ENCODE results near the gene APCDD1L.

APCDD1L gene

DNA sequence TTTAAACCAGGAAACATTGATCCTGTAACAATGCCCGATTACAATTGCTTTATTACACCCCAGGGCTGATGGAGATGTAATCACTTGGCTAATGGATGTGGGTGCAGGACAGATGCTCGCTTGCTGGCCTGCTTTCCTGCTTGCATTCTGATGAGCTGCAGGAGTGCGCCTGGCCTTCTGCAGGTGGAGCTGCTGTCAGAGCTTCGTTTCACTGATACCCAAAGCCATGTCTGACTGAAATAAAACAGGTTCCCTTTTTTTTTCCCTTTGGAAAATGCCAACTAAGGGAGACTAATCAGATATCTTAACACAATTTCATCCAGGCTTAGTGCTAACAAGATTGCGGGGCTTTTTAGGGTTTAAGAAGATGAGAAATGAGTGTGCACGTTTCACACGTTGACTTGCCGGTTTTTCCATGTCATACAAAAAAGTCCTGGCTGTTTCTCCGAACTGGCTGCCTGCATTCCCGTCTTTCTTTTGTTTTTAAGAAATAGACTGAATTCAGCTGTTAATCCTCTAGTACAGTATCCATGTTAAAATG is 65.4 kb downstream of the APCDD1L start:
- DNase-seq: no peak
- TF ChIP-seq POLR2A (IDR thresholded peaks at IDR 0.05; ENCODE audit: low read length): no peak

DNA sequence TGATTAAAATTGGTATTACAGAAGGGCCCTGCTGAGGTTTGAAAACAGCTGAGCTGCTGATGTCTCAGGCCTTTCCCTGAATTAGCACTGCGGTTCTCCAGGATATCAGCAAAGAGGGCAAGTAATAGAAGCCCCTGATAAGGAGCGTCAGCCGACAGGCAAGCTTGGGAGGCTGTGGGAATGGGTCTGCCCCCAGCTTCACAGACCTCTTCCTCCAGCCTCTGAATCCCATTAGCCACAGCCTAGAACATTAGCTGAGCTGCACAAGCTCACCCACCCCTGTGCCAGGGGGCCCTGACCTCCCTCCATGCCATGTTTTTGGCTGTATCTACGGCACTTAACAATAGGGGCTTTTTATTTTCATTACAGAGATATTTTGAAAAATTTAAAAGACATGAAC is 66.2 kb downstream of the APCDD1L start:
- DNase-seq: no peak
- TF ChIP-seq POLR2A (IDR thresholded peaks at IDR 0.05; ENCODE audit: low read length) (no peak), GATA1 (IDR thresholded peaks at IDR 0.05; ENCODE audit: low read depth, low read length) (no peak)

DNA sequence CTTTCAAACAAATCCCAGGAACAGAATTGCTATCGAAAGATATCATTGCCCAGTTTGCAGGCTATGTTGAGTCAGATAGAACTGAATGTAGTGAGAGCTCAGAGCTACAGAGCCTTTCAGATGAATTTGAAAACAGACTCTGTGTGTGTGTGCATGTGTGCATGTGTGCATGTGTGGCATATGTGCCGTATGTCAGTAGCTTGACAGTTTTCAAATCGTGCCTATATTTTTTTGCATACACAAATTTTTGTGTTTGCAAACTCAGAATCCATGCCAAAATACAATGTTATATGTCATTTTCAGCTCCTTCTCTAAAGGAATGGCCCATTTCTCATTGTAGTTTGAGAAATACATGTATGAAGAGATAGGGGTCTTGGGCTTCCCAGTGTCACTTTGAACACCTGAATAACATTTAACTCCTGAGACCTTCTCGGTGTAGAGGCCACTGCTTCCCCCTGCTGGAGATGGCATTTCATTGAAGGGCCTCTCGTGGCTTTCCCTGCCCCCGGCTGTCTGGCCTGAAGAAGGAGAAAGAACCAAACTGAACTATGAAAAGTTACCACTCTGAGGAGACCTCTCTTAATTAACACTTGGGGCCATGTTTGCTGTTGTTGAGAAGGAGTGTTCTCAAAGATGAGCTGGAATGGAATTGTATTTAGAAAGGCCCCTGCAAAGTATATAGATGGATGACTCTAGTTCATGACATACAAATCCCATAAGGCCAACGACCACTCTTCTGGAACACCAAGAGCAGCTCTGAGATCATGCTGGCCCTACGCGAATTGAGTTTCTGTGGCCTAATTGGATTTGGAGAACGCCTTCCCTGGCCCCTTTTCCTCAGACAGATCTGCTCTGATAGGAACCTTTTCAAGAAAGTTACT is 67.4 kb downstream of the APCDD1L start:
- TF ChIP-seq GATA1 (IDR thresholded peaks at IDR 0.05; ENCODE audit: low read depth, low read length) (no peak), POLR2A (IDR thresholded peaks at IDR 0.05; ENCODE audit: low read length) (no peak)
- peak; percentile 48 to 73 for DNase-seq

DNA sequence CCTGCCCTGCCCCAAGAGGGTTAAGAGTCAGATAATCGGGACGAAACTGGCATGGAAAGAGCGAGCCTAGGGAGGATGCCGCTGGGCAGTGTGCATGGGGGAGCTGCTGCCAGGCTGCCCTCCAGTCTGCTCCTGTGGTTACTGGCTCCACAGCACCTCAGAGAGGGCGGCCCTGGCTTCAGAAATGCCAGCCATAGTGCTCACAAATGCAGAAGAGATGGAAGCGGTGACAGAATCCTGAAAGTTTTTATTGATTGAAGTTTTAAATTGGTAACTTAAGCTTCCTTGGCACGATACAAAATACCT is 68.3 kb downstream of the APCDD1L start:
- no peak for DNase-seq
- TF ChIP-seq POLR2A (IDR thresholded peaks at IDR 0.05; ENCODE audit: low read length) (no peak), GATA1 (IDR thresholded peaks at IDR 0.05; ENCODE audit: low read depth, low read length) (no peak)

DNA sequence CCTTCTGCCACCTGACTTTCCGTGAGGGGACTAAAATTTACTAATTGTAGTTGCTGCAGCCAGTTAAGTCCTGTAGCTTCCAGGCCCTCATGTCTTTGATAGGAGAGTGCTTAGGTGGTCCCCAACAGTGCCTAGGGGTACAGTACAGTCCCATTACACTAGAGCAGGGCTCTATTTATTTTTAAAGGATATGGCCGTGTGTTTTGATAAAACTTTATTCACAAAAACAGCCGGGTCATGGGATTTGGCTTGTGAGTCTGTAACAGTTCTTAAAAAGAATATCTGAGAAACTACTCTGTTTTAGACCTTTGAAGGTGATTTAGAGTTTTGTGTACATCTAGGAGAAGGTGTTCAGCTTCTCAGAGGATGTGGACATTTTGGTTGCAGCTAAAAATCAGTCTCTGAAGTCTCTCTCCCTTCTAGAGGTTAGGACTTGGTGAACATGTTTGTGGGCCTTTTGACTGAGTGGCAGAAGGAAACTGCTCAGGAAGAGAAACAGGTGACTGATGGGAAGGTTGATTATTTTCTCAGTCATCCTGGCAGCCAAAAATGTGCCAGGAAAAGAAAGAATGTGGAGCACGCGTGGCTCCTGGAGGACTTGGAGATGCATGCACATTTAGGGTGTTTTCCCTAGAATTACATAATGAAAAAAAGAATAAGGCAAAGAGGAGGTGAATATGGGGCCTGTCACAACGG is 68.8 kb downstream of the APCDD1L start:
- no peak for TF ChIP-seq GATA1 (IDR thresholded peaks at IDR 0.05; ENCODE audit: low read depth, low read length)
- no peak for TF ChIP-seq POLR2A (IDR thresholded peaks at IDR 0.05; ENCODE audit: low read length)
- no peak for DNase-seq

DNA sequence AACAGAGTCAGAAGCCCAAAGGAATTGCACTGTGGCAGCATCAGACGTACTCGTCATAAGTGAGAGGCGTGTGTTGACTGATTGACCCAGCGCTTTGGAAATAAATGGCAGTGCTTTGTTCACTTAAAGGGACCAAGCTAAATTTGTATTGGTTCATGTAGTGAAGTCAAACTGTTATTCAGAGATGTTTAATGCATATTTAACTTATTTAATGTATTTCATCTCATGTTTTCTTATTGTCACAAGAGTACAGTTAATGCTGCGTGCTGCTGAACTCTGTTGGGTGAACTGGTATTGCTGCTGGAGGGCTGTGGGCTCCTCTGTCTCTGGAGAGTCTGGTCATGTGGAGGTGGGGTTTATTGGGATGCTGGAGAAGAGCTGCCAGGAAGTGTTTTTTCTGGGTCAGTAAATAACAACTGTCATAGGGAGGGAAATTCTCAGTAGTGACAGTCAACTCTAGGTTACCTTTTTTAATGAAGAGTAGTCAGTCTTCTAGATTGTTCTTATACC is 70.4 kb downstream of the APCDD1L start:
- DNase-seq: no peak
- TF ChIP-seq GATA1 (IDR thresholded peaks at IDR 0.05; ENCODE audit: low read depth, low read length) (no peak), POLR2A (IDR thresholded peaks at IDR 0.05; ENCODE audit: low read length) (no peak)

DNA sequence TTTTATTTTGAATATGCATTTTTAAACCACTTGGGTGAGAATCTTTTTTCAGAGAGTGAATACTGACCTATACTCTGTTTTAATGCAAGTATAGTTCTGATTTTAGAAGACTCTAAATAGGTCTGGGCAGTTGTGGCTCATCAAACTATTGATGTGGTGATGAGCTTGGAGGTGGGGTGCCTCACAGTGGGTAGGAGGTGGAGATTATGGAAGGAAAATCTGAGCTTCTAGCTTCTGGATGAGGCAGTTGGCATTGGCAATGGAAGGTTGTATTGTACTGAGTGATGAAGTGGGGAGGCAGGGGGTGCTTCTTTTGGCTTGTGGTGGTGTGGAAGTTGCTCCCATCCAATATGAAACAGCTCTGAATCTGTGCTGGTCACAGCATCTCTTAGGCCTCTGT is 73.5 kb downstream of the APCDD1L start:
- DNase-seq: no peak
- TF ChIP-seq GATA1 (IDR thresholded peaks at IDR 0.05; ENCODE audit: low read depth, low read length): no peak
- TF ChIP-seq POLR2A (IDR thresholded peaks at IDR 0.05; ENCODE audit: low read length): no peak

DNA sequence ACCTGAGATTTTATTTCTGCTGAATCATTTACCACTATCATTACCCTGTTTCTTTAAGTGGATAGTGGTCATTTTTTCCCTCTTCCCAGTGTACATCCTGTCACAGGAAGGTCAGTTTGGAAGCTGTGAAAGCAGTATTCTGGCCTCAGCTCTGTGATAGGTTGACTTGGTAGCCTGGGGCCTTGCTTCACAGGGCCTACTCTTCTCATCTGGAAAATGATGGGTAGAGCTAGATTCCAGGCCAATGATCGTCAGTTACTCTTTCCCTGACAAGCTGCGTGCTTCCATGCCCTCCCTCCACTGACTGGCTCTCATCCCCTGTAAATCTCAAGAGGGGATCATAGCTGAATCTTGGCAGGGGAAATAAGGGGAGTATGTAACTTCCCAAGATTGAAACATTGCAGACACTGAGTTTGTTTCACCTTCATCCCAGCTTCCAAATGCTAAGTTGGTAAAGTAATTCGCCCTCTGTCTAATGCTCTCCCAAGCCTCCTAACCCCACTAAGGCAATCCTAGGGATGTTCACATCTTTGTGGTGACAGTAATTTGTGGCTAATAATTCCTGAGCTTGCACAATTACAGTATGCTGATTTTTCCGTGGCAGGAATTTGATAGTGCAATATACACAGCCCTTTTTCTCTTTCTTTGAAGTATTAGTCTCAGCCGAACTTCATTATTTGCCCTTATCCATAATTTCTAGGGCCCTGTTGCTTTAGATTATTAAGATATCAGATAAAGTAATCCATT is 75.0 kb downstream of the APCDD1L start:
- no peak for DNase-seq
- no peak for TF ChIP-seq GATA1 (IDR thresholded peaks at IDR 0.05; ENCODE audit: low read depth, low read length)
- no peak for TF ChIP-seq POLR2A (IDR thresholded peaks at IDR 0.05; ENCODE audit: low read length)

DNA sequence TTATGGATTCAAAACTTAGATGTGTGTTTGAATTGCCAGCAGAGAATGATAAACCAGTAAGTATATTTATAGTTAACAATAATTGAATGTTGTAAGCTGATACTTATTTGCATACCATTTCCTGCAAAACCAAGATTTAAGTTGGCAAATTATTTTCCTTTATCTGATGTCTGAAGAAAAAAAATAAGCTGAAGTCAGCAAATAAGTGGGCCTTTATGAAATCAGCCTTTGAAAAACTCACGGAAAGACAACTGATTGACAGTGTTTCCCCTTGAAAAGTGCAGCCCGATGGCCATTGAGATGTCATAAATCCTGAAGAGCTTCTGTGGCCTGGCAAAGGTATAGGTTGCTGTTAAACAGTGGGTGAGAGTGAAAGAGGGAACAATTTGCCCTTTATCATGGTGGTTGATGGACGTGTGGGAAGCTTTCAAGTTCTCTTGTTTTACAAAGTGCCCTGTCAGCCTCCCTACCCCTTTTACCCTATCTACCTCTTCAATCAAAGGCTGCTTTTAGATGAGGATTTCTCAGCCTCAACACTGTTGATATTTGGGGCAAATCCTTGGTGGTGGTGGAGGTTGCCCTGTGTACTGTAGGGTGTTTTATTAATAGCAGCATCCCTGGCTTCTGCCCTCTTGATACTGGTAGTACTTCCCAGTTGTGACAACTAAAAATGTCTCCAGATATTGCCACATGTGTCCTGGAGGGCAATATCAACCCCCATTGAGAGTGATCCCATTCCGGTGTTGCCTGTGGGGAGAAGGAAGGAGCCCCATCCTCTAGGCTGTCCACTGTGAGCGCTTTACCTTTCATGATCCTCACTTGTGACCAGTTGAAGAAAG is 76.0 kb downstream of the APCDD1L start:
- DNase-seq: no peak
- TF ChIP-seq GATA1 (IDR thresholded peaks at IDR 0.05; ENCODE audit: low read depth, low read length): no peak
- TF ChIP-seq POLR2A (IDR thresholded peaks at IDR 0.05; ENCODE audit: low read length): no peak

DNA sequence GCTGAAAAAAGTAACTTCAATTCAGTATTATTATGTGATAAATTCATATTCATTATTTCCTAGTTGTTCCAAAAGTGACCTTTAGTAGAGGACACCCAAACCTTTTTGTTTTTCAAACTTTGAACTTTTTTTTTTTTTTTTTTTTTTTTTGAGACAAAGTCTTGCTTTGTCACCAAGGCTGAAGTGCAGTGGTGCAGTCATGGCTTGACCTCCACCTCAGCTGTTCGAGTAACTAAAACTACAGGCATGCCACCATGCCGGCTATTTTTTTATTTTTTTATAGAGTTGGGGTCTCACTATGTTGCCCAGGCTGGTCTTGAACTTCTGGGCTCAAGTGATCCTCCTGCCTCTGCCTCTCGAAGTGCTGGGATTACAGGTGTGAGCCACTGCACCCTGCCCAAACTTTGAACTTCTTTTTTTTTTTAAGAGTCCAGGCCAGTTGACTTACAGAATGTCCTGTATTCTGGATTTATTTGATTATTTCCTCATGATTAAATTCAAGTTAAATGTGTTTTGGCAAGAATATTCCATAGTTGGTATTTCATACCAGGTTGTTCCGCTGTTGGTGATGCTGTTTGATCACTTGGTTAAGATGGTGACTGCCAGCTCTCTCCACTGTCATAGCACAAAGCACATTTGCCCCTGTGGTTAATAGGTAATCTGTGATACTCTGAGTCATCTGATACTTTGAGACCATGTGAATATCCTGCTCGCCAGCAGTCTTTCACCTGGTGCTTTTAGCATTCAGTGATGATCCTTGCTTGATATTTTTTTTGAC is 78.1 kb downstream of the APCDD1L start:
- no peak for TF ChIP-seq POLR2A (IDR thresholded peaks at IDR 0.05; ENCODE audit: low read length)
- no peak for TF ChIP-seq GATA1 (IDR thresholded peaks at IDR 0.05; ENCODE audit: low read depth, low read length)
- DNase-seq: no peak

DNA sequence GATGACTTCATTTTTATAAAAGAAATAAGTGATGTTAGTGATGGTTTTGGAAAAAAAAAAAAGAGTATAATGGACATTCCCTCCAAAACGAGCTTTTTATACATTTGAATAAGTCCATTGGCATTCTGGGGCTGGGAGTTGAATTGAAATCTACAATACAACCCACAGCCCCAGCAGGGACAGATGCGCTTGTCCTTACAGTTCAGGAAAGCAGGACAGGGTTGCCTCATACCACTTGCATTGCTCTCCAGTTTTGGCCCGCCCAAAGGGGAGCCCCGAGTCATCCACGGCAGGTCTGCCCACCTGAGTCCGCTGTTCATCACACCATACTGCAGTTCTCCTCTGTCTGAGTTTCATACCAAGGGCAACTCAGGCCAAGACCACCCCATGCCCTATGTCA is 80.0 kb downstream of the APCDD1L start:
- no peak for TF ChIP-seq GATA1 (IDR thresholded peaks at IDR 0.05; ENCODE audit: low read depth, low read length)
- TF ChIP-seq POLR2A (IDR thresholded peaks at IDR 0.05; ENCODE audit: low read length): no peak
- DNase-seq: no peak

DNA sequence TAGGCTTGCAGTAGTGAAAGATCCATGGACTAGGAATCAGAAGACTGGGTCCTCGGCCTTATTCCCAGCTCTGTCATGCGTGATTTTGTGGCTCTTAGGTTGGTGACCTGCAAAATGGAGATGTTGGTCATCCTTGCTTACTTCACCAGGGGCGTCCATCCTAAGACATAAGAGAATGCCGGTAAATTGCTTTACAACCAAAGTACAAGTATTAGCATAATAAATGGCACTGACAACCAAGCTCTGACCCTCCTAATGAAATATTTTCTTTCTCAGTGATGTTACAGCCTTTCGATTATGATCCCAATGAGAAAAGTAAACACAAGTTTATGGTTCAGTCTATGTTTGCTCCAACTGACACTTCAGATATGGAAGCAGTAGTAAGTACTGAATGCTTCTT is 80.9 kb downstream of the APCDD1L start:
- DNase-seq: no peak
- TF ChIP-seq POLR2A (IDR thresholded peaks at IDR 0.05; ENCODE audit: low read length) (no peak), GATA1 (IDR thresholded peaks at IDR 0.05; ENCODE audit: low read depth, low read length) (no peak)
